Endothelial cell (in vitro differentiated cells): ENCODE measurements around the gene WHRN. TPM values are rescaled to one million over a fixed set of nuclear protein-coding genes. Genes with fewer than 3 reads are reported as not detected.
A peak's percentile ranks its signal among the peaks of the same experiment; 100 is the strongest.

Experiments used
- DNase-seq: peaks from one replicate; pipeline ENCODE4 v3.0.0; 2021; ENCODE audit warnings: low spot score
- H3K27ac Mint-ChIP-seq: one replicate; pipeline ENCODE4 v1.8.0; 2021; ENCODE audit warnings: mixed read lengths, inconsistent platforms; ENCODE audit not compliant: unreplicated experiment
- H3K27me3 Mint-ChIP-seq: one replicate; pipeline ENCODE4 v1.8.0; 2021; ENCODE audit warnings: mild to moderate bottlenecking, moderate library complexity, mixed read lengths, inconsistent platforms; ENCODE audit not compliant: unreplicated experiment
- H3K36me3 Mint-ChIP-seq: one replicate; pipeline ENCODE4 v1.8.0; 2021; ENCODE audit warnings: mild to moderate bottlenecking, low read depth, mixed read lengths, inconsistent platforms; ENCODE audit not compliant: unreplicated experiment
- H3K4me1 Mint-ChIP-seq: one replicate; pipeline ENCODE4 v1.8.0; 2021; ENCODE audit warnings: mild to moderate bottlenecking, mixed read lengths, inconsistent platforms; ENCODE audit not compliant: unreplicated experiment
- H3K4me3 Mint-ChIP-seq: one replicate; pipeline ENCODE4 v1.8.0; 2021; ENCODE audit warnings: mild to moderate bottlenecking, mixed read lengths, inconsistent platforms; ENCODE audit not compliant: unreplicated experiment
- H3K9me3 Mint-ChIP-seq: one replicate; pipeline ENCODE4 v1.8.0; 2021; ENCODE audit warnings: mixed read lengths, inconsistent platforms; ENCODE audit not compliant: unreplicated experiment
- total RNA-seq: library from RNA; stranded (reverse); fragmentation: NEBNext Ultra II Directional; extraction: Animal tissue kit (Norgen Biotek cat#: 25700); gene quantifications from one replicate; pipeline ENCODE4 v1.2.1, GENCODE V29; 2021; ENCODE audit not compliant: unreplicated experiment
- TF ChIP-seq, protein P1 (sequence below): fragments of 200-600 bp; sonication (generic); IDR thresholded peaks from one replicate; pipeline ENCODE4 v1.5.0; 2021; ENCODE audit warnings: antibody characterized with exemption; ENCODE audit not compliant: unreplicated experiment

The WHRN gene
- total RNA-seq, 1 donor from 2014 or later: 4.1 TPM

DNA sequence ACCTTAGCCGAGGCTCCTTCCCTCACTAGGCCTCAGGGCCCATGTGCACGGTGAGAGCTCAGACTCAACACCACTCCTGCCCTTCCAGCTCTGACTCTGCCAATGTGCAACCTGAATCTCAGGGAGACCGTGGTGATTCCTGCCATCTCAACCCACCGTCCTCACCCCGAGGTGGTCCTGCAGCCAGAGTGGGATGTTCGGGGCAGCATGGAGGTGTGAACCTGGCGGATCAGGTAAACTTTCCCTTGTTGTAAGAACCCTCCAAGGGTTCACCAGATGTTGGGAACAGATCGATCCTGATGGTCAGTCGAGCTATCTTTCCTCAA, 117.0 kb downstream of the WHRN start:
- Mint-ChIP-seq H3K27me3 (peaks cover 15% of the 10 kb centered on the region), H3K4me1 (peaks cover 66% of the 10 kb centered on the region), H3K9me3 (no peaks in the 10 kb centered on the region), H3K4me3 (peak overlapping the region; percentile 97), H3K27ac (peak overlapping the region; percentile 25), H3K36me3 (peaks cover 4% of the 10 kb centered on the region)
- DNase-seq: no peak
- TF ChIP-seq, protein P1, sequence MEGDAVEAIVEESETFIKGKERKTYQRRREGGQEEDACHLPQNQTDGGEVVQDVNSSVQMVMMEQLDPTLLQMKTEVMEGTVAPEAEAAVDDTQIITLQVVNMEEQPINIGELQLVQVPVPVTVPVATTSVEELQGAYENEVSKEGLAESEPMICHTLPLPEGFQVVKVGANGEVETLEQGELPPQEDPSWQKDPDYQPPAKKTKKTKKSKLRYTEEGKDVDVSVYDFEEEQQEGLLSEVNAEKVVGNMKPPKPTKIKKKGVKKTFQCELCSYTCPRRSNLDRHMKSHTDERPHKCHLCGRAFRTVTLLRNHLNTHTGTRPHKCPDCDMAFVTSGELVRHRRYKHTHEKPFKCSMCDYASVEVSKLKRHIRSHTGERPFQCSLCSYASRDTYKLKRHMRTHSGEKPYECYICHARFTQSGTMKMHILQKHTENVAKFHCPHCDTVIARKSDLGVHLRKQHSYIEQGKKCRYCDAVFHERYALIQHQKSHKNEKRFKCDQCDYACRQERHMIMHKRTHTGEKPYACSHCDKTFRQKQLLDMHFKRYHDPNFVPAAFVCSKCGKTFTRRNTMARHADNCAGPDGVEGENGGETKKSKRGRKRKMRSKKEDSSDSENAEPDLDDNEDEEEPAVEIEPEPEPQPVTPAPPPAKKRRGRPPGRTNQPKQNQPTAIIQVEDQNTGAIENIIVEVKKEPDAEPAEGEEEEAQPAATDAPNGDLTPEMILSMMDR: no peak

DNA sequence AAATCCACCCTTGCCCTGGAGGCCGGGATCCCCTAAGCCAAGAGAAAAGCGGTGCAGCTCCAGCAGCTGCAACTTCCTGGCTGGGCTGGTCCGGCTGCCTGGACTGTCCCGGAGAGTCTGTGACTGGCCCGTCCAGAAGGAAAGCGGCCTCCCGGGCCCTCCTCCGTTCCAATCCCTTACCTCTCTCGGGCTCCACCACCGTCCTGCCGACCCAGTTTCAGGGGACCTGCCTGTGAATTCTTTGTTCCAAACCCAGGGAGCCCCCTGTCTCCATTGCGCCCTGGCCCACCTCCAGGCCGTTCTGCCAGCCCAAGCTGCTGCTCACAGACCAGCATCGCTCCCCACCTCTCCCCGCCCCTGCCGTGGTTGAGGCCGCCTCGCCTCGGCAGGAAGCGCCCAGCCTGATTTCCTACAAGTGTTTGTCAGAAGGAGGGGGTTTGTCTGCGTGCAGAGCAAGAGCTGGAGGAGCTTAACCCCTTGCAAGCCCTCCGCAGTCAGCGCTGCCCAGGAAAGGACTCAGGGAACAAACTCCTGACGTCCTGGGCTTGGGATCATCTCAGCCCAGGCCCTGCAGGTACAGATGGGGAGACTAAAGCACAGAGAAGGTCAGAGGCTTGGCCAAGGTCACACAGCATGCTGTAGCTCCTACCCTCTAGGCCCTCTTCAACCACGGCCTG, 117.5 kb downstream of the WHRN start, which contains the start of gene AKNA:
Gene AKNA (minus strand): TSS at position 303 of the 677 bp plus-strand sequence. CDS start 6,649 bp downstream, outside the sequence.
- TF ChIP-seq, protein P1: no peak
- Mint-ChIP-seq H3K4me3 (peak within 1 kb of the TSS; percentile 97), H3K4me1 (peaks cover 71% of the 10 kb centered on the region), H3K36me3 (peaks cover 4% of the 10 kb centered on the region), H3K27me3 (peaks cover 15% of the 10 kb centered on the region), H3K27ac (peak within 1 kb of the TSS; percentile 94), H3K9me3 (no peaks in the 10 kb centered on the region)
- peak; percentile 86 for DNase-seq

DNA sequence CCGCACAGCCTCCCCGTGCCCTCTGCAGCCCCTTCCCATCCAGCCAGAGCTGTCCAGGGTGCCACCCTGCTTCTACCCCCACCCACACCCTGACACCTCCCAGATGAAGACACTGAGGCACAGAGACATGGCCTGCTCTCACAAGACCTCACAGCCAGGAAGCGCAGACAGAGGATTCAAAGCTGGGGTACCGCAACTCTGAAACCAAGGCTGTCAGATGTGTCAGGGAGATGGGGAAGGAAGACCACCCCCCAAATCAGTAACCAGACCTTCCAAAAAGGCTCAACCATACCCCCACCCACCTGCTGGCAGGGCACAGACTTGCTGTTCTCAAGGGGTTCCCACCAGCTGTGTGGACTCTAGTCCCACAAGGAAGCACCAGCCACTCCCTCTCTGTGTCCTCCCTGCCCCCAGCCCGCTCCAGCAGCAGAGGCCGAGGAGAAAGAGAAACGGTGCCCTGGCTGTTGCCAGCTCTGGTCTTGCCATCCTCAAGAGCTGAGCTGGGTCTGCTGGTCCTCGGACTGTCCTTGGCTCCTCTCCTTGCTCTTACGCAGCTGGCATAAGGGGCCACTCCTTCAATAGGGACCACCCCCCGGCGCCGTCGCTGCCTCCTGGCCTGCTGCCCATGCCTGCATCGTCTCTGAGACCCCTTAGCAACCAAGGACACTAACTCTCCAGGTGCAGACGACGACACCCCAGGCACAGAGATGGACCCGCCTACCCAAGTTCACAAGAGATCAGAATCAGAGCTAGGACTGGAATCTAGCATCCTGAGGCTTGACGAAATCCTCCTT, 118.2 kb downstream of the WHRN start:
- peaks cover 15% of the 10 kb centered on the region for H3K27me3 Mint-ChIP-seq
- H3K27ac Mint-ChIP-seq: peak overlapping the region; percentile 94
- no peak for DNase-seq
- peak overlapping the region; percentile 97 for H3K4me3 Mint-ChIP-seq
- TF ChIP-seq, protein P1: no peak
- peaks cover 7% of the 10 kb centered on the region for H3K36me3 Mint-ChIP-seq
- H3K4me1 Mint-ChIP-seq: peaks cover 77% of the 10 kb centered on the region
- no peaks in the 10 kb centered on the region for H3K9me3 Mint-ChIP-seq

DNA sequence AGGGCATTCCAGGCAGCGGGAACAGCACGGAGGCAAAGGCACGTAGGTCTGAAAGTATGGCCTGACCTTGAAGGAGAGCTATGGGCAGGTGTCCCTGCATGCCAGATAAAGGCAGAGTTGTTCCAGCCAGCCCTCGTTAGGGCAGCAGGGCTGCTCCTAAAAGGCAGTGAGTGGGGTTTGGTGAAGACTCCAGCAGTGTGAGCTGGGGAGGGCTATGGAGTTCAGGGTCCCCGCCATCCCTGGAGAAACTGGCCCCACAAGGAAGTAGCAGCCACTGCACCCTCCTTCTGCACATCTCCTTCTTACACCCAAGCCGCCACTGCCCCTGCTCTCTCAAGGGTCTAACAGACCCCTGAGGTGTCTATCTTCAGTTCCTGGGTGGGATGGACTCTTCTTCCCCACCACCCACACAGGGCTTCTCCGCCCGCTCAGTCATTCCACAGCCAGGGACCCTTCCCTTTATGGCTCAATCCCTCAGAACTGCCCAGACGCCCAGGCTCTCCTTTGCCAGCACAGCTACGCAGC, 118.8 kb downstream of the WHRN start:
- peaks cover 7% of the 10 kb centered on the region for H3K36me3 Mint-ChIP-seq
- H3K27ac Mint-ChIP-seq: peak overlapping the region; percentile 94
- DNase-seq: no peak
- H3K9me3 Mint-ChIP-seq: no peaks in the 10 kb centered on the region
- TF ChIP-seq, protein P1: no peak
- peaks cover 14% of the 10 kb centered on the region for H3K27me3 Mint-ChIP-seq
- H3K4me1 Mint-ChIP-seq: peaks cover 79% of the 10 kb centered on the region
- peak overlapping the region; percentile 97 for H3K4me3 Mint-ChIP-seq
